Suppressor macrophage (primary cell): ENCODE data around the gene RAB39A.

Experiments used
- DNase-seq, 4 experiments: peaks; one replicate each; pipeline ENCODE4 v3.0.0-alpha.2; 2020 to 2022

RAB39A gene

DNA sequence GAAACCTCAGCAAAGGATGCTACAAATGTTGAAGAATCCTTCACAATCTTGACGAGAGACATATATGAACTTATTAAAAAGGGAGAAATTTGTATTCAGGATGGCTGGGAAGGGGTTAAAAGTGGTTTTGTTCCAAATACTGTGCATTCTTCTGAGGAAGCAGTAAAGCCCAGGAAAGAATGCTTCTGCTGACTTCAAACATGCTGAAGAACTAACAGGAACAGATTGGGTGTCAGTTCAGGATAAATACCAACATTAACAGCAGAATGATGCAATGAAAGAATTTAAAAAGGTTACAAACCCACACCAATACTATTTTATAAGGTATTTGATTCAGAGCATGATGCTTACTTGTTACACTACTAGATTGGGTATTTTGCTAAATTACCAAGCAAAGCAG, 33.9 kb downstream of the RAB39A start:
- DNase-seq: no peak

- DNase-seq: no peak
These were observed 34.8 kb downstream of the RAB39A start for GRCh38 chr11:107963091-107963490.

- DNase-seq: no peak
These were observed 41.0 kb downstream of the RAB39A start for GRCh38 chr11:107969219-107969618.

DNA sequence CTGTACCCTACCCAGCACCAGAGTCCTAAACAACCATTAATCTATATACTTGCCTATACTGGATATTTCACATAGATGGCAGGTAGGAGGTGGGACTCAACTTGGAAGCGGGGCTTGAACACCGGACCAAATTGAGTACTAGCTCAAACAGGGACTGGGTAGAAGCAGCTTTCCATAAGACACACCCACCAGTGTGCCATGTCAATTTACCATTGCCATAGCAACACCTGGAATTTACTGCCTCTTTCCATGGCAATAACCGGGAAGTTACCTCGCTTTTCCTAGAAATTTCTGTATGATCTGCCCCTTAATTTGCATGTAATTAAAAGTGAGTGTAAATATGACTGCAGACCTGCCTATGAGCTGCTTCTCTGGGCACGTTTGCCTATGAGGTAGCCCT, 41.8 kb downstream of the RAB39A start:
- DNase-seq: no peak

GRCh38 chr11:107973641-107974040, 45.4 kb downstream of the RAB39A start:
- DNase-seq: no peak

DNA sequence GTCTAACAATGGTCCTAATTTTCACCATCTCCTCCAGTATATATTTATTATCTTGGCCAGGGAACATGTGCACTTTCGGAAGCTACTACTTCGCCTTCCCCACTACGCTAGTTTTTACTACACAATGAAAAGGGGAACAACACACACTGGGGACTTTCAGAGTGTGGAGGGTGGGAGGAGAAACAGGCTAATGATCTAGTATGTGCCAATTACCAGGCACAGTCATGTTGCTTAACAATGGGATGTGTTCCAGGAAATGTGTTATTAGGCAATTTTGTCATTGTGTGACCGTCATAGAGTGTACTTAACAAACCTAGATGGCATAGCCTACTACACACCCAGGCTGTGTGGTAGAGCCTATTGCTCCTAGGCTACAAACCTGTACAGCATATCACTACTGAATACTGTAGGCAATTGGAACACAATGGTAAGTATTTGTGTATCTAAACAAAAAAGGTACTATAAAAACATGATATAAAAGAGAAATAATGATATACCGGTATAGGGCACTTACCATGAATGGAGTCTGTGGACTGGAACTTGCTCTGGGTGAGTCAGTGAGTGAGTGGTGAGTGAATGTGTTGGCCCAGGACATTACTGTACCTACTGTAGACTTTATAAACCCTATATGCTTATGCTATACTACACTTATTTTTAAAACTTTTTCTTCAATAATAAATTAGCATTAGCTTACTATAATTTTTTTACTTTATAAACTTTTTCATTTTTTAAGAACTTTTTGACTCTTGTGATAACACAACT, 60.3 kb downstream of the RAB39A start:
- DNase-seq: peak; percentile 81 to 95 (median 88)

- DNase-seq: no peak
These were observed 63.7 kb downstream of the RAB39A start for GRCh38 chr11:107991868-107992414.

GRCh38 chr11:107996006-107996776, 67.9 kb downstream of the RAB39A start:
- DNase-seq: no peak

- DNase-seq: no peak
These were observed 70.5 kb downstream of the RAB39A start for GRCh38 chr11:107998761-107999160.

GRCh38 chr11:107999759-108000455, 71.7 kb downstream of the RAB39A start:
- DNase-seq: peak; percentile 6 to 36 (median 26)

- DNase-seq: no peak
These were observed 74.2 kb downstream of the RAB39A start for GRCh38 chr11:108002476-108002875.

DNA sequence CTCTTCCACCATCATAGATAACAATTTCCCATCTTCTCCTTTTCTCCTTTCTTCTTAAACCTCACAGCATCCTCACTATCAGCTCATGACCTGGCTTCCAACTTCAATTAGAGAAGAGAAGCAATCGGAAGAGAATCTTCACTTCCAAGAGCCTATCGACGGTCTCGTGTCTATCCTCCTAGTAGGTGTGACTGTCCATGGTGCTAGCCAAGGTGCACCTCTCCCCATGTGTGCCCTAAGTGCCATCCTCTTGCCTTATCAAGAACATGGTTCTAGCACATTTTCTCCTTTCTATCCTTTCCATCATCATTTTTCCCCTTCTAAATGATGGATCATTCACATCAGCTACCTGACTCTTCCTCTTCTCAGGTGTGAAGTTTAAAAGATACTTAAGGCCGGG, 75.4 kb downstream of the RAB39A start:
- DNase-seq: no peak

DNA sequence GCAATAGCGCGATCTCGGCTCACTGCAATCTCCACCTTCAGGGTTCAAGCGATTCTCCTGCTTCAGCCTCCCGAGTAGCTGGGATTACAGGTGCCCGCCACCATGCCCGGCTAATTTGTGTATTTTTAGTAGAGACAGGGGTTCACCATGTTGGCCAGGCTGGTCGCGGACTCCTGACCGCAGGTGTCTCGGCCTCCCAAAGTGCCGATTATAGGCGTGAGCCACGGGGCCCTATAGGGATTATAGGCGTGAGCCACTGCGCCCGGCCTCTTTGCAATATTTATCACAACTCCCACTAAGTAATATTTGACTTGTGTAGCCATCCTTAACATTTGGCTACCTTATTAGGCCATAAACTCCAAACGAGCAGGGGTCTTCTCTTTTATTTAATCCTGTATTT, 79.6 kb downstream of the RAB39A start:
- DNase-seq: no peak

DNA sequence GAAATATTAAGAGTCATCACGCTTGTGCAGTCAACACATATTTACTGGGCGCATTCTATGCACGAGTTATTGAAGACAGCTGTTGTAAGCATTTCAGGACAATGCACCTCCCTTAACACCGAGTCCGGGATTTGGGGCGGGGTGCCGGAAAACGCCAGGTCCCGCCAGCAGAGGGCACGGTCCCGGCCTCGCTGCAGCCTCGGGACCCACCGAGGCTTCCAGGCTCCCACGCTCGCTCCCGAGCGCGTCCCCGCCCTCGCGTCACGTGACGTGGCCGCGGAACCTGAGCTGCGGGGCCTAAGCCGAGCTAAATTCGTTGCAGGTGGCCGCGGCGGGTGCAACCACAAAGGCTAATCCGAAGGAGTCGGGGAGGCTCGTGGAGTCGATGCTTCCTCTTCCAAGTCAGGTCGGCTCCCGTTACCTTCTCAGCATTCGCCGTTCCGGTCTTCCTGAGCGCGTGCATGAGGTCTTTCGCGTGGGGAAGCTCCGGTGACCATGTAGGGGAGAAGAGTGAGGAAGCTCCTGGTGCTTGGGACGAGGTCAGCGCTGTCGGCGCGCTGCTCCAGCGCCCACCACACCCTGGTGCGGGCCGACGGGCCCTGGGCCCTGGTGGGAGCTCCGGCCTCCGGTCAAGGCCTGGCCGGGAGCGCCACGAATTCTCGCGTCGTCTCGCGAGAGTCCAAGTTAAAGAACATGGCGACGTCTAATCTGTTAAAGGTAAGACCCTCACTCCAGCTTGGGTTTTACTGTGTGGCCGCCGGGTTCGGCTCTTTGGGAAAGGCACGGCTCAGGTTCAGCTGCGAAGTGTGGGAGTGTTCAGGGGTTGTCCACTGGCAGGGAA, 80.6 kb downstream of the RAB39A start, which contains the start of gene CUL5:
TSS of gene CUL5 (plus strand) at position 243 of the 841 bp plus-strand sequence. CDS start at position 694, 451 bp downstream.
- peak; percentile 95 to 98 (median 96) for DNase-seq

GRCh38 chr11:108009497-108010370, 81.5 kb downstream of the RAB39A start:
- DNase-seq: peak; percentile 10 to 47 (median 32)

DNA sequence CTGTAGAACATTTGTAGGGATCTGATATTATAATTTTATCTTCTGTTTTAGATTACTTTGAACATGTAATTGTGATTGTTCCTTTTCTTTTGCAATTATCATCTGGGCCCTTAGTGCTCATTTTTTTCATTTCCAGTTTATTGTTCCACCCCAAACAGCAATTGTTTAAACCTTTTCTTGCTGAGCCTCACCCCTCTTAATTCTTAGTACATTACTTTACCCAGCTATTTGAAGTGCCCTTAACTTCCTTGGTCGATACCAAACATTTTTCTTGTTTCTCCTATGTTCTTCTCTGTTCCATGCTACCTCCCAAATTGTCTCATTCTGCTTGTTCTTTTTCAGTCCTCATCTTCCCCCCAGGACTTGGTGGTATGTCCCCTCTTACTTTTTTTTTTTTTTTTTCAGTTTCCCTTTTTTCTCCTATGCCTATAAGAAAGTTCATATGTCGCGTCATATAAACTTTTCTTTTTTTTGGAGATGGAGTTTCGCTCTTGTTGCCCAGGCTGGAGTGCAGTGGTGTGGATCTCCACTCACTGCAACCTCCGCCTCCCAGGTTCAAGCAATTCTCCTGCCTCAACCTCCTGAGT, 84.0 kb downstream of the RAB39A start:
- no peak for DNase-seq
